Effector memory CD8-positive, alpha-beta T cell (primary cell): ENCODE measurements around the gene WWOX.

ENCODE experiments used
- ATAC-seq: fragments of 150-1000 bp; cut with Tn5 transposase; replicated peaks from 2 replicates; pipeline ENCODE4 v1.10.0; 2021; ENCODE audit warnings: mild to moderate bottlenecking, moderate library complexity
- DNase-seq, 3 experiments: peaks; one replicate each; pipeline ENCODE4 v3.0.0; 2021
- H3K27ac Mint-ChIP-seq, 2 donors: one replicate each; pipeline ENCODE4 v1.8.0; 2022; ENCODE audit warnings: mild to moderate bottlenecking in 2 of 2, mixed read lengths in 2 of 2, moderate library complexity in 2 of 2
- H3K27me3 Mint-ChIP-seq, 2 donors: one replicate each; pipeline ENCODE4 v1.8.0; 2022; ENCODE audit warnings: mixed read lengths in 2 of 2
- H3K36me3 Mint-ChIP-seq: one replicate; pipeline ENCODE4 v1.8.0; 2022; ENCODE audit warnings: mild to moderate bottlenecking, moderate library complexity, mixed read lengths; ENCODE audit not compliant: insufficient read depth
- H3K4me1 Mint-ChIP-seq, 2 donors: one replicate each; pipeline ENCODE4 v1.8.0; 2022; ENCODE audit warnings: low read depth in 2 of 2, mixed read lengths in 2 of 2
- H3K4me3 Mint-ChIP-seq, 2 donors: one replicate each; pipeline ENCODE4 v1.8.0; 2022; ENCODE audit warnings: mild to moderate bottlenecking in 2 of 2, mixed read lengths in 2 of 2, moderate library complexity in 2 of 2
- H3K9me3 Mint-ChIP-seq, 2 donors: one replicate each; pipeline ENCODE4 v1.8.0; 2022; ENCODE audit warnings: mixed read lengths in 2 of 2

WWOX gene

DNA sequence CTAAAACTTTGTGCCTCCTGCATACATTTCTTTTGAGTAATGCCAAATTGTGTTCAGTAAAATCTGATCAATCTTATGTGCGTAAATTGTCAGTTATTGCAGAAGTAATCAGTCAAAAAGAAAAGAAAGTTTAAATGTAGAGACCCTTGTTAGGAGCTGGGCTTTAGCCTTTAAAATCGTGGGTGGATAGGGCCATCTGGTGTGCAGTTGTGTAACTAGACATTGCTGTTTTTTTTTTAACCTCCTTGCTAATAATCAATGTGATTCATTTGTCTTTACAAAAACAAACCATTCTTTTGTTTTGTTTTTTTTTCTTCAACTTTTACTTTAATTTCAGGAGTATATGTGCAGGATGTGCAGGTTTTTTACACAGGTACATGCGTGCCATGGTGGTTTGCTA lies 5.3 kb upstream of the WWOX start:
- DNase-seq, result no peak
- Mint-ChIP-seq H3K27me3 (peaks cover 17 to 38% of the 10 kb centered on the region in 2 donors), H3K9me3 (no peaks in the 10 kb centered on the region), H3K4me1 (peaks cover 7% of the 10 kb centered on the region in 2 donors), H3K4me3 (no peak overlapping the region), H3K36me3 (peaks cover under 1% of the 10 kb centered on the region), H3K27ac (no peak overlapping the region)
- no peak for ATAC-seq

- ATAC-seq (no peak), DNase-seq (no peak)
- Mint-ChIP-seq H3K27me3 (peaks cover 17 to 38% of the 10 kb centered on the region in 2 donors), H3K27ac (no peak overlapping the region), H3K4me3 (no peak overlapping the region), H3K9me3 (no peaks in the 10 kb centered on the region), H3K36me3 (peaks cover 5% of the 10 kb centered on the region), H3K4me1 (peaks cover 7 to 9% of the 10 kb centered on the region in 2 donors)
These were observed 4.5 kb upstream of the WWOX start for GRCh38 chr16:78094998-78095397.

DNA sequence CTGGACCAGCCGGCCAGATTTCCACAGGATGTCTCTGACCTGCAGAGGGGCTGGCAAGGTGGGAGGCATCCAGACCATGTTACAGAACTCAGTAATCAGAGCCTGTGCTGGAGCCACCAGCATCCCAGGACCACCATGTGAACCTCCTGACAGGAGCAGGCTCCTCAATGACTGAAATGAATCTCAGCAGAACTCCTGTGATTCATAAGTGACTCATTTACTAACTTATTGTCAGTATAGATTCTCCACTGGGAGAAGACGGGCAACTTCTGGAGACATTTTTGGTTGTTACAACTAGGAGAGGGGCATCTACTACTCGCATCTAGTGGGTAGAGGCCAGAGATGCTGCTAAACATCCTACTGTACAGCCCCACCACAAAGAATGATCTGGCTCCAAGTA lies 3.1 kb upstream of the WWOX start:
- peaks cover 5% of the 10 kb centered on the region for H3K36me3 Mint-ChIP-seq
- no peak overlapping the region for H3K27ac Mint-ChIP-seq
- H3K9me3 Mint-ChIP-seq, result no peaks in the 10 kb centered on the region
- ATAC-seq (no peak), DNase-seq (no peak)
- no peak overlapping the region for H3K4me3 Mint-ChIP-seq
- peaks cover 17 to 38% of the 10 kb centered on the region in 2 donors for H3K27me3 Mint-ChIP-seq
- H3K4me1 Mint-ChIP-seq, result peaks cover 9 to 12% of the 10 kb centered on the region in 2 donors

DNA sequence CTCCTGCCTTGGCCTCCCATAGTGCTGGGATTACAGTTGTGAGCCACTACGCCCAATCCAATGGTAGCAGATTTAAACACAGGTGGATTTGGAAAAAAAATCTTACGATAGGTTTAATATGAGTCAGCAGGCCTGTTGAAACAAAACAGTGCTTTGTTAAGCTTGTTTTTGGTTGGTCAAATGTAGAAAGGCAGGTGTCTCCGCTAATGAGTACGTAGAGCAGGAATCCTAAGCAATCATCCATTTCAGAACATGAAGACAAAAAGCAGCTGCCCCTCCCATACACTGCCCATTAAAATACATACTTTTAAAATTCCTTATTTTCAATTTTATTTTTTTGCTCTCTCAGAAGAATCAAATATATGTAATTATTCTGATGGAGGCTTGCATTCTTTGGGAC lies 1.9 kb upstream of the WWOX start:
- peaks cover 5% of the 10 kb centered on the region for H3K36me3 Mint-ChIP-seq
- H3K4me1 Mint-ChIP-seq, result peaks cover 15 to 16% of the 10 kb centered on the region in 2 donors
- ATAC-seq (no peak), DNase-seq (no peak)
- H3K9me3 Mint-ChIP-seq, result no peaks in the 10 kb centered on the region
- no peak overlapping the region for H3K4me3 Mint-ChIP-seq
- H3K27ac Mint-ChIP-seq, result no peak overlapping the region
- H3K27me3 Mint-ChIP-seq, result peaks cover 17 to 32% of the 10 kb centered on the region in 2 donors

- Mint-ChIP-seq H3K4me1 (peaks cover 15 to 16% of the 10 kb centered on the region in 2 donors), H3K27ac (no peak overlapping the region), H3K27me3 (peaks cover 16 to 27% of the 10 kb centered on the region in 2 donors), H3K36me3 (peaks cover 5% of the 10 kb centered on the region), H3K4me3 (no peak overlapping the region), H3K9me3 (no peaks in the 10 kb centered on the region)
- no peak for ATAC-seq
- no peak for DNase-seq
These were observed 1.4 kb upstream of the WWOX start for GRCh38 chr16:78098087-78098486.

DNA sequence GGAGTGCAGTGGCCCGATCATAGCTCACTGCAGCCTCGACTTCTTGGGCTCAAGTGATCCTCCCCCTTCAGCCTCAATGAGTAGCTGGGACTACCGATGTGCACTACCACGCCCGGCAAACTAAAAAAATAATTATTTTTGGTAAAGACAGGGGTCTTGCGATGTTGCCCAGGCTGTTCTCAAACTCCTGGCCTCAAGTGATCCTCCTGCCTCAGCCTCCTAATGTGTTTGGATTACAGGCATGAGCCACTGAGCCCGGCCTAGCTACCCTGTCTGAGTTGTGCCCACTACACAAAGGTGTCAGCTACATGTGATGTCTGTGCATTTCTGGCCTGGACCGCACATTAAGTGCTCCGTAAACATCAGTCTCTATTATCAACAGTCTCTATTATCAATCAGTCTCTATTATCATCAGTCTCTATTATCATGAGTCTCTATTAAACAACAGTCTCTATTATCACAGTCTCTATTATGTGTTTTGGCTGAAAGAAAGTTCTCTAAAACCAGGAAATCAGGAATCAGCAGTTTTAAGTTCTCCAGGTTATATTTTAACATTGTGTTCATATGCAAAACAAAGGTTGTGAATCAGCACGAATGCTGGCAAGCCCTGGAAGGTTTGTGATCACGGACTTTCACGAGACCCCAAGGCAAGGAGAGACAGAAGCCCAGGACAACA lies 721 bp upstream of the WWOX start:
- ATAC-seq, result no peak
- H3K27me3 Mint-ChIP-seq, result peaks cover 11 to 21% of the 10 kb centered on the region in 2 donors
- DNase-seq, result peak in 1 of 3 experiments; percentile 5
- H3K9me3 Mint-ChIP-seq, result no peaks in the 10 kb centered on the region
- peak overlapping the region; percentile 91 to 98 for H3K27ac Mint-ChIP-seq
- peaks cover 20 to 21% of the 10 kb centered on the region in 2 donors for H3K4me1 Mint-ChIP-seq
- peaks cover 5% of the 10 kb centered on the region for H3K36me3 Mint-ChIP-seq
- H3K4me3 Mint-ChIP-seq, result peak overlapping the region; percentile 92 to 93

GRCh38 chr16:78100112-78100467 lies 636 bp downstream of the WWOX start:
- H3K27ac Mint-ChIP-seq, result peak overlapping the region; percentile 91 to 98
- ATAC-seq (peak; percentile 31), DNase-seq (no peak)
- peaks cover 5% of the 10 kb centered on the region for H3K36me3 Mint-ChIP-seq
- no peaks in the 10 kb centered on the region for H3K9me3 Mint-ChIP-seq
- H3K27me3 Mint-ChIP-seq, result peaks cover 0 to 7% of the 10 kb centered on the region in 2 donors
- peak overlapping the region; percentile 92 to 93 for H3K4me3 Mint-ChIP-seq
- H3K4me1 Mint-ChIP-seq, result peaks cover 23% of the 10 kb centered on the region in 2 donors

DNA sequence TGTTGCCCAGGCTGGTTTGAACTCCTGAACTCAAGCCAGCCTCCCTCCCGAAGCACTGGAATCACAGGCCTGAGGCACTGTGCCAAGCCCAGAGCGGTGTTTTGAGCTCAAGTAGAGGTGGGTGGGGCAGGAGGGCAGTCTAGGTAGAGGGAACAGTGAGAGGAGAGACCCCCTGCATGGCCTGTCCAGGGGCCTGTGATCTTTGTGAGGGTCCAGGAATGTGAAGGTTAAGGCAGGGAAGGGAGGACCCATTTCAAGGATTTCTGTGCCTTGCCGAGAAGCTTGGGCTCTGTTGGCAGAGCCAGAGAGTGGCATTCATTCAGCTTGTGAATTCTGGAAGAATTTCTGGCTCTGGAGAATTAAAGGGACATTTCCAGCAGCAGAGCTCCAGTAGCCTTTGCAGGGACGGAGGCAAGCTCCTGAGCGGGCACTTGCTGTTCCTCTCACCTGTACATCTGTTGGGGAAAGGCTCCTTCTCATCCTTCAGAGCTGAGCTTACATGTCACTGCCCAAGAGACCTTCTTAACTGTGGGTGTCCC lies 2.7 kb downstream of the WWOX start:
- H3K9me3 Mint-ChIP-seq, result no peaks in the 10 kb centered on the region
- no peaks in the 10 kb centered on the region for H3K27me3 Mint-ChIP-seq
- H3K27ac Mint-ChIP-seq, result peak overlapping the region in 1 of 2 donors; percentile 28
- peaks cover 23% of the 10 kb centered on the region in 2 donors for H3K4me1 Mint-ChIP-seq
- DNase-seq (no peak), ATAC-seq (no peak)
- peaks cover 5% of the 10 kb centered on the region for H3K36me3 Mint-ChIP-seq
- H3K4me3 Mint-ChIP-seq, result no peak overlapping the region

DNA sequence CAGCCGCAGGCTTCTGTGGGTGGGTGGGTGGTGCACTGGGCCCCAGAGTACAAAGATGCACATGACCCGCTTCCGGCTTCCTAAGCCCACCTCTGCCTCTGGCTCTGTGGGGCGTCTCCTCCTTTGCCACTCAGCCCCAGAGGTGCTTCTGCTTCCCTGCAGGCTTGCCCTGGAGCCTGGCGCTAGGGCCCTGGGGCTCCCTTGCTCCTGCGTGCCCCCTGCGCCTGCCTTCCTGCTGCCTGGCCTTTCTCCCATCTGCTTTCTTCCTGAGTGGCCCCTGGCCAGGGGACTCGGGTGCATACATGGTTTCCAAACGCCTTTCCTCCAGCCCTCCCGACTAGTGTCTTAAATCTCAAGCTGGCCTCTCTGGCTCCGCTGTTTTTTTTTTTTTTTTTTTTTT lies 3.4 kb downstream of the WWOX start:
- Mint-ChIP-seq H3K9me3 (no peaks in the 10 kb centered on the region), H3K27ac (no peak overlapping the region), H3K4me3 (no peak overlapping the region), H3K36me3 (peaks cover 5% of the 10 kb centered on the region), H3K27me3 (no peaks in the 10 kb centered on the region), H3K4me1 (peaks cover 23% of the 10 kb centered on the region in 2 donors)
- DNase-seq (no peak), ATAC-seq (no peak)

DNA sequence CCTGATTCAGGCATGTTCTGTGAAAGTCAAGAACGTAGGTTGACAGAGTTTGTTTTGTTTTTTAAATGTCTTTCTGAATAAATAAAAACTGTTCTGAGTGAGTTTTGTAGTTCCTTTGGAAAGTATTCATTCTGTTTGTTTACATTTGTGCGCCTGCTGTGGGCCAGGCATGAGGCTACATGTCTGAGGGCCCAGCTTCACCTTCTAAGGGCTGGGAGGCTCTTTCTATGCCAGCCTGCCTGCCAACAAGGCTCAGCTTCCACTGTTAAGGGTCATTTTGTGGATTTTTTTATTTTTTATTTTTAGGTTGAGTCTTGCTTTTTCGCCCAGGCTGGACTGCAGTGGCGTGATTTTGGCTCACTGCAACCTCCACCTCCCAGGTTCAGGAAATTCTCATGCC lies 6.1 kb downstream of the WWOX start:
- H3K9me3 Mint-ChIP-seq, result no peaks in the 10 kb centered on the region
- H3K27ac Mint-ChIP-seq, result no peak overlapping the region
- no peak overlapping the region for H3K4me3 Mint-ChIP-seq
- H3K4me1 Mint-ChIP-seq, result peaks cover 13 to 14% of the 10 kb centered on the region in 2 donors
- ATAC-seq (no peak), DNase-seq (no peak)
- H3K36me3 Mint-ChIP-seq, result peaks cover 3% of the 10 kb centered on the region
- no peaks in the 10 kb centered on the region for H3K27me3 Mint-ChIP-seq

DNA sequence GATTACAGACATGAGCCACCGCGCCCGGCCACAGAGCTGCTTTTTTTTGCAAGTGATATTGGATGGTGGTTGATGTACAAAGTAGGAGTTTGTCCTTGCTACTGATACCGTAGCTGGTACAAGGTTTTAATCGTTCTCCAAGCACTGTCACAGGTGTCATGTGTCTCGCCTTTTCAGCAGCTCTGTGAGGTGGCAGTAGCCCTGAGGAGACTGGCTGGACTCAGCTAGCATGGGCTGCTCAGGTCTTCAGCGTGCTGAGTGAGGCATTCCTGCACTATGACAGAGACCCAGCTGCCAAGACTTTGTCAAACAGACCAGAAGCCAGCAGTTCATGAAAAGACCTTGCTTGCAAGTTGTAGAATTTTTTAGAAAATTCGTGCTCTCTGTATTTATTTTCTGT lies 7.2 kb downstream of the WWOX start:
- no peaks in the 10 kb centered on the region for H3K27me3 Mint-ChIP-seq
- ATAC-seq, result no peak
- no peak overlapping the region for H3K27ac Mint-ChIP-seq
- no peaks in the 10 kb centered on the region for H3K9me3 Mint-ChIP-seq
- H3K36me3 Mint-ChIP-seq, result peaks cover 3% of the 10 kb centered on the region
- H3K4me1 Mint-ChIP-seq, result peaks cover 9 to 13% of the 10 kb centered on the region in 2 donors
- no peak for DNase-seq
- no peak overlapping the region for H3K4me3 Mint-ChIP-seq

- Mint-ChIP-seq H3K36me3 (peaks cover 8% of the 10 kb centered on the region), H3K4me1 (peaks cover 5 to 6% of the 10 kb centered on the region in 2 donors), H3K27ac (no peak overlapping the region), H3K9me3 (no peaks in the 10 kb centered on the region), H3K4me3 (no peak overlapping the region), H3K27me3 (no peaks in the 10 kb centered on the region)
- ATAC-seq, result no peak
- DNase-seq, result no peak
These were observed 9.0 kb downstream of the WWOX start for GRCh38 chr16:78108451-78108850.

DNA sequence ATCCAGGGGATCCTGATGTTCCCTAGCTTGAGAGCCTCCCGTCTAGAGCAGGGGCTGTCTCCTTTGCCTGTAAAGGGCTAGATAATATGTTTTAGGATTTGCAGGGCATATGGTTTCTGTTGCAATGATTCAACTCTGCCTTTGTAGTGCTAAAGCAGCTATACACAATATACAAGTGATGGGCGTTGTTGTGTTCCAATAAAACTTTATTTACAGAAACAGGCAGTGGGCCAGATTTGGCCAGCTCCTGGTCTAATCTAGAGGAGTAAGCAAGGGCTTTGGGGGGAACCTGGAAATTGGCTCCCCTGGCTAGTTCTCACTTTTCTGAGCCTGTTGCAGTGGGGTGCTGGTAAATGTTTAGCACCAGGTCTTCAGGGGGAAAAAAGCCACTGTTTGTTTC lies 13.8 kb downstream of the WWOX start:
- no peak for DNase-seq
- Mint-ChIP-seq H3K27ac (peak overlapping the region in 1 of 2 donors; percentile 6), H3K36me3 (peaks cover 19% of the 10 kb centered on the region), H3K27me3 (no peaks in the 10 kb centered on the region), H3K4me1 (no peaks in the 10 kb centered on the region), H3K4me3 (no peak overlapping the region), H3K9me3 (no peaks in the 10 kb centered on the region)
- no peak for ATAC-seq

- Mint-ChIP-seq H3K36me3 (peaks cover 23% of the 10 kb centered on the region), H3K4me1 (no peaks in the 10 kb centered on the region), H3K9me3 (no peaks in the 10 kb centered on the region), H3K27ac (no peak overlapping the region), H3K4me3 (no peak overlapping the region), H3K27me3 (no peaks in the 10 kb centered on the region)
- ATAC-seq (no peak), DNase-seq (no peak)
These were observed 16.2 kb downstream of the WWOX start for GRCh38 chr16:78115659-78116058.
